ENCODE results near the gene HS1BP3.

The HS1BP3 gene

GRCh38 chr2:20645761-20646160 lies 5.1 kb downstream of the HS1BP3 start:
- DNase-seq (ENCODE audit: low read depth, low spot score) = no peak

- DNase-seq (ENCODE audit: low read depth, low spot score) = no peak
These were observed 5.6 kb downstream of the HS1BP3 start for GRCh38 chr2:20645301-20645701.

GRCh38 chr2:20643826-20644225 lies 7.1 kb downstream of the HS1BP3 start:
- no peak for DNase-seq (ENCODE audit: low read depth, low spot score)

- DNase-seq (ENCODE audit: low read depth, low spot score) = no peak
These were observed 7.8 kb downstream of the HS1BP3 start for GRCh38 chr2:20643060-20643459.

- peak; percentile 93 for DNase-seq (ENCODE audit: low read depth, low spot score)
These were observed 8.6 kb downstream of the HS1BP3 start for GRCh38 chr2:20642055-20642971.

- DNase-seq (ENCODE audit: low read depth, low spot score) = no peak
These were observed 9.5 kb downstream of the HS1BP3 start for GRCh38 chr2:20641123-20641985.

GRCh38 chr2:20640411-20641122 lies 10.3 kb downstream of the HS1BP3 start:
- DNase-seq (ENCODE audit: low read depth, low spot score) = no peak

GRCh38 chr2:20638646-20639430 lies 12.1 kb downstream of the HS1BP3 start:
- DNase-seq (ENCODE audit: low read depth, low spot score) = no peak

- DNase-seq (ENCODE audit: low read depth, low spot score) = no peak
These were observed 12.9 kb downstream of the HS1BP3 start for GRCh38 chr2:20638014-20638413.

- DNase-seq (ENCODE audit: low read depth, low spot score) = no peak
These were observed 13.8 kb downstream of the HS1BP3 start for GRCh38 chr2:20637147-20637546.

GRCh38 chr2:20635675-20636584 lies 15.0 kb downstream of the HS1BP3 start:
- peak; percentile 94 for DNase-seq (ENCODE audit: low read depth, low spot score)

GRCh38 chr2:20635113-20635510 lies 15.8 kb downstream of the HS1BP3 start:
- DNase-seq (ENCODE audit: low read depth, low spot score) = no peak

- DNase-seq (ENCODE audit: low read depth, low spot score) = no peak
These were observed 16.3 kb downstream of the HS1BP3 start for GRCh38 chr2:20634507-20635112.

- DNase-seq (ENCODE audit: low read depth, low spot score) = no peak
These were observed 16.9 kb downstream of the HS1BP3 start for GRCh38 chr2:20633794-20634506.

- no peak for DNase-seq (ENCODE audit: low read depth, low spot score)
These were observed 17.9 kb downstream of the HS1BP3 start for GRCh38 chr2:20633001-20633400.

- no peak for DNase-seq (ENCODE audit: low read depth, low spot score)
These were observed 18.4 kb downstream of the HS1BP3 start for GRCh38 chr2:20632446-20632990.

GRCh38 chr2:20631617-20632307 lies 19.1 kb downstream of the HS1BP3 start:
- DNase-seq (ENCODE audit: low read depth, low spot score) = no peak

GRCh38 chr2:20630967-20631366 lies 19.9 kb downstream of the HS1BP3 start:
- no peak for DNase-seq (ENCODE audit: low read depth, low spot score)
